GM12872 (cell line): ENCODE results near the gene ADAMTS9.

ENCODE experiments used
- CTCF ChIP-seq: IDR thresholded peaks from 3 replicates; pipeline ENCODE4 v1.5.1; 2011; ENCODE audit warnings: low read depth, mild to moderate bottlenecking, low read length, moderate library complexity; ENCODE audit not compliant: insufficient read depth

ADAMTS9 gene

GRCh38 chr3:64638981-64639481 is 48.8 kb downstream of the ADAMTS9 start:
- TF ChIP-seq CTCF: no peak

GRCh38 chr3:64638511-64638910 is 49.3 kb downstream of the ADAMTS9 start:
- no peak for TF ChIP-seq CTCF

- no peak for TF ChIP-seq CTCF
These were observed 53.4 kb downstream of the ADAMTS9 start for GRCh38 chr3:64634417-64634816.

- TF ChIP-seq CTCF: no peak
These were observed 55.8 kb downstream of the ADAMTS9 start for GRCh38 chr3:64631951-64632350.

- no peak for TF ChIP-seq CTCF
These were observed 60.1 kb downstream of the ADAMTS9 start for GRCh38 chr3:64627471-64628321.

GRCh38 chr3:64627042-64627441 is 60.8 kb downstream of the ADAMTS9 start:
- no peak for TF ChIP-seq CTCF

GRCh38 chr3:64625381-64625780 is 62.4 kb downstream of the ADAMTS9 start:
- no peak for TF ChIP-seq CTCF
